ENCODE results near the gene NLRC5. TPM values are rescaled to one million over a fixed set of nuclear protein-coding genes. Genes with fewer than 3 reads are reported as not detected.
"Not testable (repeated sequence)": the region's sequence is repeated elsewhere in the genome, so short reads cannot be mapped to it uniquely, and the experiment has no call there.

Gene NLRC5
- total RNA-seq, 1 donor from 2014 or later = 44.9 TPM

GRCh38 chr16:56990407-56991286, 1.3 kb downstream of the NLRC5 start:
- TF ChIP-seq, protein P1, sequence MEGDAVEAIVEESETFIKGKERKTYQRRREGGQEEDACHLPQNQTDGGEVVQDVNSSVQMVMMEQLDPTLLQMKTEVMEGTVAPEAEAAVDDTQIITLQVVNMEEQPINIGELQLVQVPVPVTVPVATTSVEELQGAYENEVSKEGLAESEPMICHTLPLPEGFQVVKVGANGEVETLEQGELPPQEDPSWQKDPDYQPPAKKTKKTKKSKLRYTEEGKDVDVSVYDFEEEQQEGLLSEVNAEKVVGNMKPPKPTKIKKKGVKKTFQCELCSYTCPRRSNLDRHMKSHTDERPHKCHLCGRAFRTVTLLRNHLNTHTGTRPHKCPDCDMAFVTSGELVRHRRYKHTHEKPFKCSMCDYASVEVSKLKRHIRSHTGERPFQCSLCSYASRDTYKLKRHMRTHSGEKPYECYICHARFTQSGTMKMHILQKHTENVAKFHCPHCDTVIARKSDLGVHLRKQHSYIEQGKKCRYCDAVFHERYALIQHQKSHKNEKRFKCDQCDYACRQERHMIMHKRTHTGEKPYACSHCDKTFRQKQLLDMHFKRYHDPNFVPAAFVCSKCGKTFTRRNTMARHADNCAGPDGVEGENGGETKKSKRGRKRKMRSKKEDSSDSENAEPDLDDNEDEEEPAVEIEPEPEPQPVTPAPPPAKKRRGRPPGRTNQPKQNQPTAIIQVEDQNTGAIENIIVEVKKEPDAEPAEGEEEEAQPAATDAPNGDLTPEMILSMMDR (IDR thresholded peaks at IDR 0.05) = no peak
- H3K9me3 ChIP-seq = no peaks in the 10 kb centered on the region
- peak overlapping the region; percentile 83 for H3K27ac ChIP-seq
- peak overlapping the region; percentile 65 for H3K4me3 ChIP-seq
- no peaks in the 10 kb centered on the region for H3K27me3 ChIP-seq
- intact Hi-C loops (cut with DNase I) = no loop called here
- H3K4me1 ChIP-seq = peaks cover 31% of the 10 kb centered on the region
- H3K36me3 ChIP-seq = no peaks in the 10 kb centered on the region
- no peak for DNase-seq
- no peak for ATAC-seq

GRCh38 chr16:56992431-56992830, 3.1 kb downstream of the NLRC5 start:
- ATAC-seq; H3K9me3 ChIP-seq; DNase-seq; H3K27ac ChIP-seq; H3K27me3 ChIP-seq; H3K36me3 ChIP-seq; intact Hi-C loops (cut with DNase I): not testable (repeated sequence)
- H3K4me3 ChIP-seq = peak overlapping the region; percentile 65
- H3K4me1 ChIP-seq = peaks cover 31% of the 10 kb centered on the region

DNA sequence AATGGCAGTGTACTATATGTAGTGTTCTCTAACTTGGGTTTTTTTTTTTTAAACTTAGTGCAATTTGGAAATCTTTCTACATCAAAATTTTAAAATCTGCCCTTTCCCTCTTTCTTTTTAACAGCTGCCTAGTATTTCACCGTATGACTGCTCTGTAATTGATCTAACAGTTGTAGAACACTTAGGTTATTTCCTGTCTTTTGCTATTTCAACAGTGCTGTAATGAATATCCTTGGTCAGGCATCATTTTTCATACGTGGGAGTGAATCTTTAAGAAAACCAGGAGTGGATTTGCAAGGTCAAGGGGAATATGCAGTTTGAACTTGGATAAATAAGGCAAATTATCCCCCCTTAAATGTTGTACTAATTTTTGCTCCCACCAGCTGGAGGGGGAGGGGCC, 3.8 kb downstream of the NLRC5 start:
- intact Hi-C loops (cut with DNase I) = no loop called here
- Histone ChIP-seq H3K4me1 (peaks cover 28% of the 10 kb centered on the region), H3K4me3 (no peak overlapping the region), H3K27ac (no peak overlapping the region), H3K27me3 (no peaks in the 10 kb centered on the region), H3K36me3 (no peaks in the 10 kb centered on the region), H3K9me3 (no peaks in the 10 kb centered on the region)
- DNase-seq (no peak), ATAC-seq (no peak)
- TF ChIP-seq, protein P1 (IDR thresholded peaks at IDR 0.05) = no peak

DNA sequence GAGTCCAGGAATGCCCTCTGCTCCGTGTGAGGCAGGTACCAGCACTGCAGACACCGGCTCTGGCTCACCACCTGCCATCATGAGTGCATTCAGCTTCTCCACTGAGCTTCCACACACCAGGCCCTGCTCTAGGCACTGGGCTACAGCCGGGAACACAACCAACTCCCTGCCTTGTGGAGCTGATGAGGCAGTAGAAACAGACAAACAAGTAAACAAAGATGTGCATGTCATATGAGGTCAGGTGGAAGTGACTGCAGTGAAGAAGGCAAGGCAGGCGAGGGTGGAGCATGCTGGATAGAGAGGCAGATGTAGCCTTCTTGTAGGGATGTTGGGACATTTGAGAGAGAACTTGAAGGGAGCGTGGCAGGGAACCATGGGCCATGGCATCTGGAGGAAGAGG, 5.0 kb downstream of the NLRC5 start:
- intact Hi-C loops (cut with DNase I) = no loop called here
- Histone ChIP-seq H3K27ac (no peak overlapping the region), H3K36me3 (no peaks in the 10 kb centered on the region), H3K27me3 (no peaks in the 10 kb centered on the region), H3K4me3 (no peak overlapping the region), H3K9me3 (no peaks in the 10 kb centered on the region), H3K4me1 (peaks cover 26% of the 10 kb centered on the region)
- DNase-seq = no peak
- ATAC-seq = no peak
- TF ChIP-seq, protein P1 (IDR thresholded peaks at IDR 0.05) = no peak

DNA sequence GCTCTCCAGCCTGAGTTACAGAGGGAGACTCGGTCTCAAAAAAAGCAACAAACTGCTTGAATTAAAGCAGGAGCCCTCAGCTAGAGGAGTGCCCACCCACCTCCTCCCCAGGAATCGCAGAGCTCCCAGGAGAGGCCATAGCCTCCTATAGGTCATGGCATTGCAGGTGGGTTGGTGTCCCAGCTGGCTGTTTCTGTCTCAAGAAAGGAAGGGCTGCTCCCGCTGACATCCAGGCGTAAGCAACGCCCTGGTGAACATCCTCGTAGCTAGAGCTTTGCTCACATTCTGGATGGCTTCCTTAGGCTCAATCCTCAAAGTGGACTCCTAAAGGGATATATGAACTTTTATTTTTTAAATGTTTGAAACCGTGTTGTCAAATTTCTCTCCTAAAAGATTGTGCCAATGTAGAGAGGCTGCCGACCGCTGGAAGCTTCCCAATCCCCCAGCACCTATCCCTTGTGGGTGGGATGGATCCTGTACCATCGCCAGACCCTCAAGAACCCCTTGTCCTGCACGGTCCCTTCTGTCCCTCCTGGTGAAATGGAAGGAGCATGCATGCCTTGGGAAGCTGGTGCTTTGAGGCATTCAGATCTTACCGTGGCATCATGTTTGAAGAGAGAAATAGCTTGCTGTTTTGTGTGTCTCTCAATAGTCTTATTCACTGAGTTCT, 5.9 kb downstream of the NLRC5 start:
- Histone ChIP-seq H3K4me1 (peaks cover 35% of the 10 kb centered on the region), H3K27me3 (no peaks in the 10 kb centered on the region), H3K27ac (no peak overlapping the region), H3K4me3 (no peak overlapping the region), H3K9me3 (no peaks in the 10 kb centered on the region), H3K36me3 (no peaks in the 10 kb centered on the region)
- DNase-seq = no peak
- intact Hi-C loops (cut with DNase I) = no loop called here
- no peak for ATAC-seq
- TF ChIP-seq, protein P1 (IDR thresholded peaks at IDR 0.05) = no peak

GRCh38 chr16:56997264-56997663, 7.9 kb downstream of the NLRC5 start:
- intact Hi-C loops (cut with DNase I) = no loop called here
- H3K36me3 ChIP-seq = no peaks in the 10 kb centered on the region
- TF ChIP-seq, protein P1 (IDR thresholded peaks at IDR 0.05) = no peak
- no peak for ATAC-seq
- no peaks in the 10 kb centered on the region for H3K9me3 ChIP-seq
- DNase-seq = no peak
- no peak overlapping the region for H3K27ac ChIP-seq
- no peak overlapping the region for H3K4me3 ChIP-seq
- H3K4me1 ChIP-seq = peaks cover 31% of the 10 kb centered on the region
- H3K27me3 ChIP-seq = no peaks in the 10 kb centered on the region
